ENCODE results near the gene ALDH3A1. TPM values are rescaled to one million over a fixed set of nuclear protein-coding genes. Genes with fewer than 3 reads are reported as not detected.

Gene ALDH3A1
- total RNA-seq, 4 donors from 2014 or later, result 41.7 to 128 (median 83.9) TPM

GRCh38 chr17:19744492-19744891, 3.6 kb downstream of the ALDH3A1 start:
- Histone ChIP-seq H3K4me3 (peak overlapping the region; percentile 60), H3K27ac (peak overlapping the region; percentile 79)
- 10% methylated on average over 18 of the region's 26 CpGs for WGBS

GRCh38 chr17:19743101-19744100, 4.7 kb downstream of the ALDH3A1 start:
- H3K4me1 ChIP-seq, result peaks cover 40% of the 10 kb centered on the region
- TF ChIP-seq POLR2AphosphoS5 (IDR thresholded peaks at IDR 0.05) (no peak), POLR2A (IDR thresholded peaks at IDR 0.05) (no peak), EP300 (IDR thresholded peaks at IDR 0.05) (no peak), CTCF (IDR thresholded peaks at IDR 0.05) (no peak)
- WGBS, result 94% methylated on average over 28 of the region's 34 CpGs
- peak in 1 of 2 donors; percentile 62 for DNase-seq (ENCODE audit: low spot score in 2 of 2)
- no peak overlapping the region for H3K4me3 ChIP-seq
- peaks cover 3% of the 10 kb centered on the region for H3K36me3 ChIP-seq
- H3K9me3 ChIP-seq, result no peaks in the 10 kb centered on the region
- H3K27me3 ChIP-seq, result no peaks in the 10 kb centered on the region
- H3K27ac ChIP-seq, result no peak overlapping the region

More at GRCh38 chr17:19744492-19744891, 3.6 kb downstream of the ALDH3A1 start:
- peak in 1 of 2 donors; percentile 67 for DNase-seq (ENCODE audit: low spot score in 2 of 2)
- TF ChIP-seq POLR2AphosphoS5 (IDR thresholded peaks at IDR 0.05) (no peak), CTCF (IDR thresholded peaks at IDR 0.05) (no peak), POLR2A (IDR thresholded peaks at IDR 0.05) (no peak), EP300 (IDR thresholded peaks at IDR 0.05) (no peak)
- H3K9me3 ChIP-seq, result no peaks in the 10 kb centered on the region
- H3K4me1 ChIP-seq, result peaks cover 48% of the 10 kb centered on the region
- no peaks in the 10 kb centered on the region for H3K27me3 ChIP-seq
- H3K36me3 ChIP-seq, result peaks cover 3% of the 10 kb centered on the region

- no peak for DNase-seq (ENCODE audit: low spot score in 2 of 2)
- peaks cover 3% of the 10 kb centered on the region for H3K36me3 ChIP-seq
- no peak for TF ChIP-seq CTCF (IDR thresholded peaks at IDR 0.05)
- no peak for TF ChIP-seq EP300 (IDR thresholded peaks at IDR 0.05)
- TF ChIP-seq POLR2A (IDR thresholded peaks at IDR 0.05), result no peak
- TF ChIP-seq POLR2AphosphoS5 (IDR thresholded peaks at IDR 0.05), result no peak
- H3K4me1 ChIP-seq, result peaks cover 32% of the 10 kb centered on the region
- no peaks in the 10 kb centered on the region for H3K27me3 ChIP-seq
- H3K4me3 ChIP-seq, result no peak overlapping the region
- no peak overlapping the region for H3K27ac ChIP-seq
- no peaks in the 10 kb centered on the region for H3K9me3 ChIP-seq
- 94% methylated on average over 5 of the region's 10 CpGs for WGBS
Measured at GRCh38 chr17:19742495-19742894, 5.6 kb downstream of the ALDH3A1 start.

GRCh38 chr17:19741832-19742457, 6.2 kb downstream of the ALDH3A1 start:
- peaks cover 27% of the 10 kb centered on the region for H3K4me1 ChIP-seq
- H3K36me3 ChIP-seq, result peaks cover 3% of the 10 kb centered on the region
- no peaks in the 10 kb centered on the region for H3K9me3 ChIP-seq
- no peaks in the 10 kb centered on the region for H3K27me3 ChIP-seq
- 84% methylated on average over 13 of the region's 14 CpGs for WGBS
- TF ChIP-seq EP300 (IDR thresholded peaks at IDR 0.05), result no peak
- no peak for TF ChIP-seq CTCF (IDR thresholded peaks at IDR 0.05)
- no peak for TF ChIP-seq POLR2A (IDR thresholded peaks at IDR 0.05)
- TF ChIP-seq POLR2AphosphoS5 (IDR thresholded peaks at IDR 0.05), result no peak
- H3K4me3 ChIP-seq, result no peak overlapping the region
- H3K27ac ChIP-seq, result no peak overlapping the region
- DNase-seq (ENCODE audit: low spot score in 2 of 2), result peak in 1 of 2 donors; percentile 54

- H3K27me3 ChIP-seq, result no peaks in the 10 kb centered on the region
- H3K4me1 ChIP-seq, result peaks cover 19% of the 10 kb centered on the region
- 85% methylated on average over 7 of the region's 7 CpGs for WGBS
- TF ChIP-seq EP300 (IDR thresholded peaks at IDR 0.05) (no peak), POLR2A (IDR thresholded peaks at IDR 0.05) (no peak), CTCF (IDR thresholded peaks at IDR 0.05) (no peak), POLR2AphosphoS5 (IDR thresholded peaks at IDR 0.05) (no peak)
- no peak for DNase-seq (ENCODE audit: low spot score in 2 of 2)
- H3K36me3 ChIP-seq, result peaks cover 3% of the 10 kb centered on the region
- H3K4me3 ChIP-seq, result no peak overlapping the region
- no peak overlapping the region for H3K27ac ChIP-seq
- no peaks in the 10 kb centered on the region for H3K9me3 ChIP-seq
Measured at GRCh38 chr17:19740933-19741332, 7.2 kb downstream of the ALDH3A1 start.

All from suprapubic skin (tissue), 4 donors.